Measurements from ENCODE around the gene IFNE. TPM values are rescaled to one million over a fixed set of nuclear protein-coding genes. Genes with fewer than 3 reads are reported as not detected.

The IFNE gene
- total RNA-seq, 1 experiment from 2014 or later: 0.34 TPM

- Mint-ChIP-seq H3K4me3 (ENCODE audit: unreplicated experiment) (no peak overlapping the region), H3K9me3 (ENCODE audit: unreplicated experiment) (no peaks in the 10 kb centered on the region), H3K36me3 (ENCODE audit: insufficient read depth, unreplicated experiment) (no peaks in the 10 kb centered on the region), H3K27ac (ENCODE audit: unreplicated experiment) (no peak overlapping the region), H3K27me3 (ENCODE audit: insufficient read depth, unreplicated experiment) (no peaks in the 10 kb centered on the region), H3K4me1 (ENCODE audit: low read depth, unreplicated experiment) (no peaks in the 10 kb centered on the region)
- TF ChIP-seq, protein P1, sequence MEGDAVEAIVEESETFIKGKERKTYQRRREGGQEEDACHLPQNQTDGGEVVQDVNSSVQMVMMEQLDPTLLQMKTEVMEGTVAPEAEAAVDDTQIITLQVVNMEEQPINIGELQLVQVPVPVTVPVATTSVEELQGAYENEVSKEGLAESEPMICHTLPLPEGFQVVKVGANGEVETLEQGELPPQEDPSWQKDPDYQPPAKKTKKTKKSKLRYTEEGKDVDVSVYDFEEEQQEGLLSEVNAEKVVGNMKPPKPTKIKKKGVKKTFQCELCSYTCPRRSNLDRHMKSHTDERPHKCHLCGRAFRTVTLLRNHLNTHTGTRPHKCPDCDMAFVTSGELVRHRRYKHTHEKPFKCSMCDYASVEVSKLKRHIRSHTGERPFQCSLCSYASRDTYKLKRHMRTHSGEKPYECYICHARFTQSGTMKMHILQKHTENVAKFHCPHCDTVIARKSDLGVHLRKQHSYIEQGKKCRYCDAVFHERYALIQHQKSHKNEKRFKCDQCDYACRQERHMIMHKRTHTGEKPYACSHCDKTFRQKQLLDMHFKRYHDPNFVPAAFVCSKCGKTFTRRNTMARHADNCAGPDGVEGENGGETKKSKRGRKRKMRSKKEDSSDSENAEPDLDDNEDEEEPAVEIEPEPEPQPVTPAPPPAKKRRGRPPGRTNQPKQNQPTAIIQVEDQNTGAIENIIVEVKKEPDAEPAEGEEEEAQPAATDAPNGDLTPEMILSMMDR (IDR thresholded peaks at IDR 0.05; ENCODE audit: insufficient read depth in 1 of 2, low read depth in 1 of 2, low read length in 1 of 2, severe bottlenecking in 1 of 2, unreplicated experiment in 1 of 2): no peak
- BruUV-seq (replicated peaks): no TSS peak
- no peak for DNase-seq
- no peak overlapping the region for H3K4me3 ChIP-seq (ENCODE audit: low read depth, low read length)
- intact Hi-C loops (cut with micrococcal nuclease; ENCODE audit: unreplicated experiment): loop anchor here (5.0 kb wide), 1 partner anchor 242 kb away; no protein-coding TSS in a partner anchor
- H3K4me1 ChIP-seq: no peaks in the 10 kb centered on the region
- ChIA-PET CTCF (interaction anchor here (1.2 kb wide), 2 partner anchors 31 to 94 kb away, joined by 4 to 7 read pairs; no protein-coding TSS in a partner anchor), POLR2A (no interaction called here)
- no peaks in the 10 kb centered on the region for H3K36me3 ChIP-seq (ENCODE audit: control insufficient read depth, insufficient read depth, low read length)
- no peaks in the 10 kb centered on the region for H3K9me3 ChIP-seq
- H3K27me3 ChIP-seq (replicated peaks; ENCODE audit: control insufficient read depth, insufficient read depth, low read length): no peaks in the 10 kb centered on the region
Observed at GRCh38 chr9:21465138-21465537, 17.0 kb downstream of the IFNE start.

DNA sequence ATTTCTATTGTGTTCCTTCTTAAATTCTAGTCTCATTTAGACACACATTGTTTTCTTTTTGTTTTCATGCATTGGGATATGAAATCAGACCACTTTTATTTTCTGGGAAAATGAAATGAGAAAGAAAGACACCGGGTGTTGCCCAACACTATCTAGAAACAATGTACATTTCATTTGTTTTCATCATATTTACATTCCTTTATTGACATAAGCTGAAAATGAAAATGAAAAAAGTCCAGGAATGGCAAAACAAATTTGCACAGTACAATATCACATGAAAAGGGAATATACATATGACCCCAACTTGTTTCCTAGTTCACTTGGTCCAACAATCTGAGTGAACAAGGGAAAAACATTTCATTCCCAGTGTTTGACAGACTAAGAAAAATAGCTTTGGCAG, 20.7 kb downstream of the IFNE start:
- no peaks in the 10 kb centered on the region for H3K27me3 ChIP-seq (replicated peaks; ENCODE audit: control insufficient read depth, insufficient read depth, low read length)
- no TSS peak for BruUV-seq (replicated peaks)
- POLR2A ChIA-PET: no interaction called here
- no peak for DNase-seq
- no peaks in the 10 kb centered on the region for H3K36me3 Mint-ChIP-seq (ENCODE audit: insufficient read depth, unreplicated experiment)
- no peaks in the 10 kb centered on the region for H3K4me1 ChIP-seq
- TF ChIP-seq, protein P1 (IDR thresholded peaks at IDR 0.05; ENCODE audit: insufficient read depth in 1 of 2, low read depth in 1 of 2, low read length in 1 of 2, severe bottlenecking in 1 of 2, unreplicated experiment in 1 of 2): no peak
- no peaks in the 10 kb centered on the region for H3K36me3 ChIP-seq (ENCODE audit: control insufficient read depth, insufficient read depth, low read length)
- H3K9me3 Mint-ChIP-seq (ENCODE audit: unreplicated experiment): no peaks in the 10 kb centered on the region
- no peak overlapping the region for H3K4me3 ChIP-seq (ENCODE audit: low read depth, low read length)
- CTCF ChIA-PET: no interaction called here
- H3K4me1 Mint-ChIP-seq (ENCODE audit: low read depth, unreplicated experiment): no peaks in the 10 kb centered on the region
- no peak overlapping the region for H3K4me3 Mint-ChIP-seq (ENCODE audit: unreplicated experiment)
- no peak overlapping the region for H3K27ac Mint-ChIP-seq (ENCODE audit: unreplicated experiment)
- no peaks in the 10 kb centered on the region for H3K27me3 Mint-ChIP-seq (ENCODE audit: insufficient read depth, unreplicated experiment)
- H3K9me3 ChIP-seq: no peaks in the 10 kb centered on the region
- intact Hi-C loops (cut with micrococcal nuclease; ENCODE audit: unreplicated experiment): no loop called here

DNA sequence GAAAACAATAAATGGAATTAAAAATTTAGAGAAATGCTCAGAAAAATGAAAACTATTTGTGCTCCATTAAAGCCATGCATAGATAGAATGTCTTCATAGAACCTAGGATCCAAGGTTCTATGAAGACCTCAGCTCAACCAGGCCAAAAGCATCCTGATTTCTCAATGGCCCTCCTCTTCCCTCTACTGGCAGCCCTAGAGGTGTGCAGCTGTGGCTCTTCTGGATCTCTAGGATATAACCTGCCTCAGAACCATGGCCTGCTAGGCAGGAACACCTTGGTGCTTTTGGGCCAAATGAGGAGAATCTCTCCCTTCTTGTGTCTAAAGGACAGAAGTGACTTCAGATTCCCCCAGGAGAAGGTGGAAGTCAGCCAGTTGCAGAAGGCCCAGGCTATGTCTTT, 26.8 kb downstream of the IFNE start:
- TF ChIP-seq, protein P1 (IDR thresholded peaks at IDR 0.05; ENCODE audit: insufficient read depth in 1 of 2, low read depth in 1 of 2, low read length in 1 of 2, severe bottlenecking in 1 of 2, unreplicated experiment in 1 of 2): peak; percentile 62 to 73
- no peaks in the 10 kb centered on the region for H3K27me3 ChIP-seq (replicated peaks; ENCODE audit: control insufficient read depth, insufficient read depth, low read length)
- no peaks in the 10 kb centered on the region for H3K9me3 ChIP-seq
- H3K4me1 ChIP-seq: peaks cover 6% of the 10 kb centered on the region; the same call in 1 of the 2 replicates
- BruUV-seq (replicated peaks): no TSS peak
- DNase-seq: peak in 1 of 2 experiments; percentile 40
- no peaks in the 10 kb centered on the region for H3K9me3 Mint-ChIP-seq (ENCODE audit: unreplicated experiment)
- no peaks in the 10 kb centered on the region for H3K27me3 Mint-ChIP-seq (ENCODE audit: insufficient read depth, unreplicated experiment)
- no peak overlapping the region for H3K4me3 ChIP-seq (ENCODE audit: low read depth, low read length)
- no peaks in the 10 kb centered on the region for H3K36me3 Mint-ChIP-seq (ENCODE audit: insufficient read depth, unreplicated experiment)
- H3K27ac Mint-ChIP-seq (ENCODE audit: unreplicated experiment): no peak overlapping the region
- intact Hi-C loops (cut with micrococcal nuclease; ENCODE audit: unreplicated experiment): loop anchor here (1.0 to 10.0 kb wide), 5 partner anchors 21 to 241 kb away; partner anchors contain the start of gene IFNA16
- CTCF ChIA-PET: interaction anchor here (0.5 to 1.3 kb wide), 10 partner anchors 11 to 341 kb away, joined by 3 to 38 read pairs (median 6); no protein-coding TSS in a partner anchor
- H3K36me3 ChIP-seq (ENCODE audit: control insufficient read depth, insufficient read depth, low read length): no peaks in the 10 kb centered on the region
- H3K4me3 Mint-ChIP-seq (ENCODE audit: unreplicated experiment): no peak overlapping the region
- peaks cover 4% of the 10 kb centered on the region for H3K4me1 Mint-ChIP-seq (ENCODE audit: low read depth, unreplicated experiment)
- POLR2A ChIA-PET: no interaction called here

Measured in Caco-2 (cell line).